ENCODE results near the gene SGTA. TPM values are rescaled to one million over a fixed set of nuclear protein-coding genes. Genes with fewer than 3 reads are reported as not detected.
A peak's percentile ranks its signal among the peaks of the same experiment; 100 is the strongest.

The SGTA gene
- total and polyA plus RNA-seq, 9 of the 15 experiments (the other 6 are each of a cell fraction or from before 2014, with no cell fraction given), result 1.4 to 110 (median 49.9) TPM

- in situ Hi-C loops (cut with MboI), result no loop called here
- peaks cover 6% of the 10 kb centered on the region for H3K9me1 ChIP-seq (ENCODE audit: control insufficient read depth, insufficient read depth, low read length)
- H2AFZ ChIP-seq (ENCODE audit: low read depth, low read length), result no peak overlapping the region
- TF ChIP-seq ZNF263 (CRISPR knock-in tag; IDR thresholded peaks at IDR 0.05; ENCODE audit: borderline replicate concordance) (no peak), POLR2G (IDR thresholded peaks at IDR 0.05; ENCODE audit: low read depth, low read length) (peak; percentile 69), CCNT2 (IDR thresholded peaks at IDR 0.05; ENCODE audit: borderline replicate concordance, extremely low read depth, insufficient read length, low read depth, low read length) (no peak), ARID3A (IDR thresholded peaks at IDR 0.05; ENCODE audit: borderline replicate concordance, low read depth, low read length) (no peak), HNRNPL (IDR thresholded peaks at IDR 0.05; ENCODE audit: low read depth, low read length) (0 out of 2 replicates have a peak, but pooled peaks have one; percentile 72), CTCFL (IDR thresholded peaks at IDR 0.05; ENCODE audit: borderline replicate concordance, insufficient read depth, low read depth, low read length, poor library complexity, severe bottlenecking) (no peak), ZBTB34 (CRISPR knock-in tag; IDR thresholded peaks at IDR 0.05) (no peak), RBFOX2 (IDR thresholded peaks at IDR 0.05; ENCODE audit: low read depth, low read length) (peak; percentile 48), ZBTB33 (CRISPR knock-in tag; IDR thresholded peaks at IDR 0.05) (peak; percentile 90)
- H3K4me3 ChIP-seq, result no peak overlapping the region
- FAIRE-seq, result no peak
- no peak overlapping the region for H3K27ac ChIP-seq (ENCODE audit: extremely low read depth, low read depth, low read length)
- DNase-seq (ENCODE audit: extremely low read depth in 1 of 4, low spot score in 3 of 4), result no peak
- peaks cover 64% of the 10 kb centered on the region for H3K36me3 ChIP-seq (ENCODE audit: control insufficient read depth, insufficient read depth, low read length)
- intact Hi-C loops (cut with micrococcal nuclease), result no loop called here
- ATAC-seq, result no peak; the same call in 2 of the 3 replicates
- H3K9ac ChIP-seq (ENCODE audit: insufficient read depth in 1 of 2, low read depth in 2 of 2, low read length in 2 of 2), result no peak overlapping the region; a peak in 1 of 4 replicates
- H3K4me1 ChIP-seq (replicated peaks in 1 of 2; ENCODE audit: control insufficient read depth in 2 of 2, insufficient read depth in 2 of 2, low read length in 2 of 2), result peaks cover 0 to 47% of the 10 kb centered on the region in 2 experiments; a peak in 2 of 5 replicates
- BruUV-seq (replicated peaks), result no TSS peak
- ChIA-PET CTCF (ENCODE audit: low intra/inter-chr PET ratio) (no interaction called here), POLR2A (interaction anchor here (0.6 kb wide), 1 partner anchor 10 kb away, joined by 3 read pairs; no protein-coding TSS in a partner anchor)
- no peaks in the 10 kb centered on the region; a peak in 1 of 5 replicates for H3K27me3 ChIP-seq (ENCODE audit: control insufficient read depth in 2 of 2, insufficient read depth in 2 of 2, low read length in 2 of 2)
- peaks cover 25% of the 10 kb centered on the region for H4K20me1 ChIP-seq (replicated peaks; ENCODE audit: control insufficient read depth, insufficient read depth, low read length)
- peaks cover 6% of the 10 kb centered on the region; the same call in 1 of the 2 replicates for H3K9me3 ChIP-seq (replicated peaks; ENCODE audit: control insufficient read depth, insufficient read depth, low read depth, low read length)
- H3K79me2 ChIP-seq (ENCODE audit: control insufficient read depth, insufficient read depth, low read length), result peaks cover 31% of the 10 kb centered on the region
- H3K4me2 ChIP-seq (ENCODE audit: insufficient read depth, low read length), result no peak overlapping the region
- 98% methylated on average over 21 of the region's 38 CpGs for WGBS (ENCODE audit: insufficient coverage, low coverage, missing lambda C conversion rate)
Observed at GRCh38 chr19:2732883-2733282, 50.2 kb downstream of the SGTA start.

All from K562 (cell line).